SU-DHL-6 (cell line): Measurements from ENCODE around the gene CCDC85B.
A peak's percentile ranks its signal among the peaks of the same experiment; 100 is the strongest.
"Not testable (repeated sequence)": the region's sequence is repeated elsewhere in the genome, so short reads cannot be mapped to it uniquely, and the experiment has no call there.

Experiments used
- CTCF ChIP-seq: fragments of 200-600 bp; sonication (generic); IDR thresholded peaks from one replicate; pipeline ENCODE4 v1.5.1; 2017; ENCODE audit warnings: antibody characterized with exemption, mild to moderate bottlenecking, low read length, moderate library complexity; ENCODE audit not compliant: insufficient read depth, poor library complexity, severe bottlenecking
- EZH2phosphoT487 ChIP-seq: fragments of 200-600 bp; sonication (generic), shearing (Covaris generic); conservative IDR thresholded peaks from 2 replicates; pipeline ENCODE4 v1.6.1; 2018; ENCODE audit warnings: mild to moderate bottlenecking, antibody characterized with exemption, low read length, moderate library complexity, mixed read lengths

GRCh38 chr11:65892137-65892540, 1.7 kb downstream of the CCDC85B start:
- peak; percentile 7 for TF ChIP-seq CTCF
- TF ChIP-seq EZH2phosphoT487, result not testable (repeated sequence)
